GM12873 (cell line): Measurements from ENCODE around the gene CRACR2A.

Source experiments
- CTCF ChIP-seq: IDR thresholded peaks from 2 replicates; pipeline ENCODE4 v1.5.1; 2012; ENCODE audit warnings: low read depth, mild to moderate bottlenecking, moderate library complexity, low read length, control low read depth; ENCODE audit not compliant: insufficient read depth; ENCODE audit errors: missing control alignments

CRACR2A gene

GRCh38 chr12:3668479-3669165 is 84.3 kb downstream of the CRACR2A start:
- TF ChIP-seq CTCF = no peak

- no peak for TF ChIP-seq CTCF
Measured at GRCh38 chr12:3667485-3667884, 85.4 kb downstream of the CRACR2A start.

GRCh38 chr12:3666441-3666840 is 86.5 kb downstream of the CRACR2A start:
- no peak for TF ChIP-seq CTCF

- TF ChIP-seq CTCF = no peak
Measured at GRCh38 chr12:3662521-3662921, 90.4 kb downstream of the CRACR2A start.

GRCh38 chr12:3661028-3661427 is 91.9 kb downstream of the CRACR2A start:
- no peak for TF ChIP-seq CTCF

GRCh38 chr12:3658327-3659163 is 94.4 kb downstream of the CRACR2A start:
- TF ChIP-seq CTCF = peak; percentile 61

- no peak for TF ChIP-seq CTCF
Measured at GRCh38 chr12:3656946-3657622, 95.8 kb downstream of the CRACR2A start.
